ENCODE measurements around the gene MUC15.
"Not testable (repeated sequence)": the region's sequence is repeated elsewhere in the genome, so short reads cannot be mapped to it uniquely, and the experiment has no call there.

Gene MUC15

GRCh38 chr11:26571861-26572654 is at the start of gene MUC15:
Gene MUC15, minus strand, starts transcription at chr11:26572263. Its CDS starts 5,169 bp downstream, at chr11:26567094.
- DNase-seq: no peak

GRCh38 chr11:26621132-26621531 is 49.1 kb upstream of the MUC15 start:
- DNase-seq: no peak

- no peak for DNase-seq
These were observed 48.4 kb upstream of the MUC15 start for GRCh38 chr11:26620282-26621045.

- DNase-seq: no peak
These were observed 46.4 kb upstream of the MUC15 start for GRCh38 chr11:26618441-26618840.

- DNase-seq: no peak
These were observed 41.7 kb upstream of the MUC15 start for GRCh38 chr11:26613759-26614158.

GRCh38 chr11:26608507-26609146 is 36.6 kb upstream of the MUC15 start:
- DNase-seq: no peak

GRCh38 chr11:26607725-26608506 is 35.9 kb upstream of the MUC15 start:
- no peak for DNase-seq

GRCh38 chr11:26599876-26600434 is 27.9 kb upstream of the MUC15 start:
- no peak for DNase-seq

GRCh38 chr11:26599425-26599824 is 27.4 kb upstream of the MUC15 start:
- DNase-seq: no peak

- no peak for DNase-seq
These were observed 25.8 kb upstream of the MUC15 start for GRCh38 chr11:26597899-26598298.

GRCh38 chr11:26597049-26597689 is 25.1 kb upstream of the MUC15 start:
- DNase-seq: not testable (repeated sequence)

GRCh38 chr11:26595207-26595865 is 23.3 kb upstream of the MUC15 start:
- DNase-seq: not testable (repeated sequence)

- no peak for DNase-seq
These were observed 21.6 kb upstream of the MUC15 start for GRCh38 chr11:26593691-26594090.

- DNase-seq: no peak
These were observed 15.0 kb upstream of the MUC15 start for GRCh38 chr11:26587073-26587472.

GRCh38 chr11:26584818-26585217 is 12.8 kb upstream of the MUC15 start:
- no peak for DNase-seq

- no peak for DNase-seq
These were observed 11.5 kb upstream of the MUC15 start for GRCh38 chr11:26583550-26583949.

GRCh38 chr11:26580929-26581328 is 8.9 kb upstream of the MUC15 start:
- no peak for DNase-seq

- no peak for DNase-seq
These were observed 7.6 kb upstream of the MUC15 start for GRCh38 chr11:26579683-26580082.

- DNase-seq: no peak
These were observed 7.1 kb upstream of the MUC15 start for GRCh38 chr11:26578998-26579661.

GRCh38 chr11:26575946-26576345 is 3.9 kb upstream of the MUC15 start:
- no peak for DNase-seq

- no peak for DNase-seq
These were observed 1.8 kb upstream of the MUC15 start for GRCh38 chr11:26573896-26574295.

All from activated T-cell treated with anti-CD3 and anti-CD28 coated beads for 4 hours (primary cell).